NCI-H748 treated with DMSO at 0.1 percent for 48 hours (cell line): ENCODE measurements around the gene MAP3K12.

Experiments used
- DNase-seq: peaks from one replicate; lab custom pipeline; 2025; lab: John Stamatoyannopoulos, UW

Gene MAP3K12

GRCh38 chr12:53508534-53509170, 9.4 kb upstream of the MAP3K12 start:
- DNase-seq: peak; percentile 67

- no peak for DNase-seq
Measured at GRCh38 chr12:53507603-53507885, 8.3 kb upstream of the MAP3K12 start.

- DNase-seq: no peak
Measured at GRCh38 chr12:53506881-53507602, 7.8 kb upstream of the MAP3K12 start, which contains the start of gene NPFF. Gene NPFF, minus strand, starts transcription at chr12:53507484. Its CDS starts 10 bp downstream, at chr12:53507474.

- no peak for DNase-seq
Measured at GRCh38 chr12:53506450-53506785, 7.2 kb upstream of the MAP3K12 start.

- DNase-seq: no peak
Measured at GRCh38 chr12:53505555-53506449, 6.5 kb upstream of the MAP3K12 start.

- DNase-seq: no peak
Measured at GRCh38 chr12:53505086-53505485, 5.8 kb upstream of the MAP3K12 start.

GRCh38 chr12:53504004-53504920, 5.0 kb upstream of the MAP3K12 start:
- no peak for DNase-seq

- DNase-seq: no peak
Measured at GRCh38 chr12:53502983-53503728, 3.9 kb upstream of the MAP3K12 start.

- no peak for DNase-seq
Measured at GRCh38 chr12:53502331-53502730, 3.1 kb upstream of the MAP3K12 start.

GRCh38 chr12:53501615-53502181, 2.4 kb upstream of the MAP3K12 start:
- no peak for DNase-seq

GRCh38 chr12:53500776-53501614, 1.7 kb upstream of the MAP3K12 start, which contains the start of gene TARBP2:
Gene TARBP2, plus strand, starts transcription at chr12:53501283. Its CDS starts 126 bp downstream, at chr12:53501409.
- DNase-seq: peak; percentile 99

- DNase-seq: peak; percentile 67
Measured at GRCh38 chr12:53500142-53500775, 1.0 kb upstream of the MAP3K12 start.

- DNase-seq: no peak
Measured at GRCh38 chr12:53498235-53498630, 1.0 kb downstream of the MAP3K12 start.

GRCh38 chr12:53497461-53497860, 1.8 kb downstream of the MAP3K12 start:
- DNase-seq: no peak

- no peak for DNase-seq
Measured at GRCh38 chr12:53496752-53497032, 2.6 kb downstream of the MAP3K12 start.

- DNase-seq: no peak
Measured at GRCh38 chr12:53495903-53496751, 3.1 kb downstream of the MAP3K12 start.

- DNase-seq: no peak
Measured at GRCh38 chr12:53493610-53494391, 5.5 kb downstream of the MAP3K12 start.
